NCI-H1436 treated with DMSO at 0.1 percent for 48 hours (cell line): ENCODE data around the gene ZMIZ1.
A peak's percentile ranks its signal among the peaks of the same experiment; 100 is the strongest.

Experiments
- DNase-seq: peaks from one replicate; lab custom pipeline; 2025; lab: John Stamatoyannopoulos, UW

Gene ZMIZ1

GRCh38 chr10:79173582-79174262 lies 105.0 kb downstream of the ZMIZ1 start:
- no peak for DNase-seq

GRCh38 chr10:79176052-79176501 lies 107.3 kb downstream of the ZMIZ1 start:
- no peak for DNase-seq

- DNase-seq, result no peak
Observed at GRCh38 chr10:79176949-79177602, 108.3 kb downstream of the ZMIZ1 start.

GRCh38 chr10:79178070-79178576 lies 109.4 kb downstream of the ZMIZ1 start:
- no peak for DNase-seq

- DNase-seq, result no peak
Observed at GRCh38 chr10:79178614-79179163, 109.9 kb downstream of the ZMIZ1 start.

GRCh38 chr10:79179164-79179956 lies 110.6 kb downstream of the ZMIZ1 start:
- DNase-seq, result peak; percentile 22

GRCh38 chr10:79179957-79180309 lies 111.2 kb downstream of the ZMIZ1 start:
- no peak for DNase-seq

- DNase-seq, result no peak
Observed at GRCh38 chr10:79180414-79181221, 111.9 kb downstream of the ZMIZ1 start.

GRCh38 chr10:79181227-79181626 lies 112.5 kb downstream of the ZMIZ1 start:
- DNase-seq, result no peak

GRCh38 chr10:79181698-79182521 lies 113.1 kb downstream of the ZMIZ1 start:
- no peak for DNase-seq

GRCh38 chr10:79182781-79183467 lies 114.2 kb downstream of the ZMIZ1 start:
- DNase-seq, result no peak

GRCh38 chr10:79183468-79183865 lies 114.7 kb downstream of the ZMIZ1 start:
- no peak for DNase-seq

GRCh38 chr10:79184145-79184625 lies 115.4 kb downstream of the ZMIZ1 start:
- peak; percentile 40 for DNase-seq

- no peak for DNase-seq
Observed at GRCh38 chr10:79184657-79185056, 115.9 kb downstream of the ZMIZ1 start.

GRCh38 chr10:79185067-79185774 lies 116.5 kb downstream of the ZMIZ1 start:
- no peak for DNase-seq

- no peak for DNase-seq
Observed at GRCh38 chr10:79185796-79186374, 117.1 kb downstream of the ZMIZ1 start.

GRCh38 chr10:79186486-79187120 lies 117.8 kb downstream of the ZMIZ1 start:
- no peak for DNase-seq
